GM12873 (cell line): ENCODE data around the gene USP24.

Experiments
- TF ChIP-seq, protein P1 (sequence below): IDR thresholded peaks from 2 replicates; pipeline ENCODE4 v1.5.1; 2012; ENCODE audit warnings: low read depth, mild to moderate bottlenecking, moderate library complexity, low read length, control low read depth; ENCODE audit not compliant: insufficient read depth; ENCODE audit errors: missing control alignments

The USP24 gene, protein sequence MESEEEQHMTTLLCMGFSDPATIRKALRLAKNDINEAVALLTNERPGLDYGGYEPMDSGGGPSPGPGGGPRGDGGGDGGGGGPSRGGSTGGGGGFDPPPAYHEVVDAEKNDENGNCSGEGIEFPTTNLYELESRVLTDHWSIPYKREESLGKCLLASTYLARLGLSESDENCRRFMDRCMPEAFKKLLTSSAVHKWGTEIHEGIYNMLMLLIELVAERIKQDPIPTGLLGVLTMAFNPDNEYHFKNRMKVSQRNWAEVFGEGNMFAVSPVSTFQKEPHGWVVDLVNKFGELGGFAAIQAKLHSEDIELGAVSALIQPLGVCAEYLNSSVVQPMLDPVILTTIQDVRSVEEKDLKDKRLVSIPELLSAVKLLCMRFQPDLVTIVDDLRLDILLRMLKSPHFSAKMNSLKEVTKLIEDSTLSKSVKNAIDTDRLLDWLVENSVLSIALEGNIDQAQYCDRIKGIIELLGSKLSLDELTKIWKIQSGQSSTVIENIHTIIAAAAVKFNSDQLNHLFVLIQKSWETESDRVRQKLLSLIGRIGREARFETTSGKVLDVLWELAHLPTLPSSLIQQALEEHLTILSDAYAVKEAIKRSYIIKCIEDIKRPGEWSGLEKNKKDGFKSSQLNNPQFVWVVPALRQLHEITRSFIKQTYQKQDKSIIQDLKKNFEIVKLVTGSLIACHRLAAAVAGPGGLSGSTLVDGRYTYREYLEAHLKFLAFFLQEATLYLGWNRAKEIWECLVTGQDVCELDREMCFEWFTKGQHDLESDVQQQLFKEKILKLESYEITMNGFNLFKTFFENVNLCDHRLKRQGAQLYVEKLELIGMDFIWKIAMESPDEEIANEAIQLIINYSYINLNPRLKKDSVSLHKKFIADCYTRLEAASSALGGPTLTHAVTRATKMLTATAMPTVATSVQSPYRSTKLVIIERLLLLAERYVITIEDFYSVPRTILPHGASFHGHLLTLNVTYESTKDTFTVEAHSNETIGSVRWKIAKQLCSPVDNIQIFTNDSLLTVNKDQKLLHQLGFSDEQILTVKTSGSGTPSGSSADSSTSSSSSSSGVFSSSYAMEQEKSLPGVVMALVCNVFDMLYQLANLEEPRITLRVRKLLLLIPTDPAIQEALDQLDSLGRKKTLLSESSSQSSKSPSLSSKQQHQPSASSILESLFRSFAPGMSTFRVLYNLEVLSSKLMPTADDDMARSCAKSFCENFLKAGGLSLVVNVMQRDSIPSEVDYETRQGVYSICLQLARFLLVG (N-terminal part only)

DNA sequence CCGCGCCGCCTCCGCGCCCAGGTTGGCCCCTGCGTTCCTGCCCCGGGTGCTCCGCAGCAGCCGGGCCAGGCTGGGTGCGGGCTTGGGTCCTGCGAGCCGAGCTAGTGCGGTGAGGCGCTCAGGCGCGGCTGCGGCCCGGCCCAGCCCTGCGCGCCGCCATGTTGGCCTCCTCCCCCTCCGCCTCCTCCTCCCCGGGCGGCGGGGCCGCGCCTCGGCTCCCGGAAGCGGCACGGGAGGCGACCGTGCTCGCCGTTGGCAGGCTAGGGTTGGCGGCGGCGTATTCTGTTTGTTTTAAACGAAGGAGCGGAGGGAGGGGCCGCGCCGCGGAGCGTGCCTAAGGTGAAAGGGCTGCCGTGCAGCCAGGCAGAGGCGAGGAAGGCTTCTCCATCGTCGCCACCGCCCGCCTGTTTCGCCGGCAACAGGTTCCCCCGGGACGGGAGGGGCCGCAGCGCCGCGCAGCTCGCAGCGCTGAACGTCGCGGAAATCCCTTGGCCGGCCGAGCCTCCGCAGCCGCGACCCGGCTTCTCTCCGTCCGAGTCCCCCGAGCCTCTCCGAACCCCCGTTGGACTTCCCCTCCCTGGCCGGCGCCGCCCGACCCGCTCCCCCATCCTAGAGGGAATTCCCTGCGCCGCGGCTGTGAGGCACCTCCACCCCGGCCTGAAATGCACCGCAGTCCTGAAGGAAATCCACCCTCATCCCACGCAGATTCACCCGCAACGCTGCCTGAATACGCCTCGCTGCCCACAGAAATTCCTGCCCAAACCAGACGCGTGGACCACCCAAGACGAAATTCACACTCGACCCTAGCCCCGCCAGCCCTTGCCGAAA, at the start of gene USP24:
TSS of gene USP24 (minus strand) at position 171 of the 828 bp plus-strand sequence. CDS start 251 bp downstream, outside the sequence.
- TF ChIP-seq, protein P1, sequence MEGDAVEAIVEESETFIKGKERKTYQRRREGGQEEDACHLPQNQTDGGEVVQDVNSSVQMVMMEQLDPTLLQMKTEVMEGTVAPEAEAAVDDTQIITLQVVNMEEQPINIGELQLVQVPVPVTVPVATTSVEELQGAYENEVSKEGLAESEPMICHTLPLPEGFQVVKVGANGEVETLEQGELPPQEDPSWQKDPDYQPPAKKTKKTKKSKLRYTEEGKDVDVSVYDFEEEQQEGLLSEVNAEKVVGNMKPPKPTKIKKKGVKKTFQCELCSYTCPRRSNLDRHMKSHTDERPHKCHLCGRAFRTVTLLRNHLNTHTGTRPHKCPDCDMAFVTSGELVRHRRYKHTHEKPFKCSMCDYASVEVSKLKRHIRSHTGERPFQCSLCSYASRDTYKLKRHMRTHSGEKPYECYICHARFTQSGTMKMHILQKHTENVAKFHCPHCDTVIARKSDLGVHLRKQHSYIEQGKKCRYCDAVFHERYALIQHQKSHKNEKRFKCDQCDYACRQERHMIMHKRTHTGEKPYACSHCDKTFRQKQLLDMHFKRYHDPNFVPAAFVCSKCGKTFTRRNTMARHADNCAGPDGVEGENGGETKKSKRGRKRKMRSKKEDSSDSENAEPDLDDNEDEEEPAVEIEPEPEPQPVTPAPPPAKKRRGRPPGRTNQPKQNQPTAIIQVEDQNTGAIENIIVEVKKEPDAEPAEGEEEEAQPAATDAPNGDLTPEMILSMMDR, result no peak

GRCh38 chr1:55262822-55263221, 47.7 kb upstream of the USP24 start:
- TF ChIP-seq, protein P1, result no peak

DNA sequence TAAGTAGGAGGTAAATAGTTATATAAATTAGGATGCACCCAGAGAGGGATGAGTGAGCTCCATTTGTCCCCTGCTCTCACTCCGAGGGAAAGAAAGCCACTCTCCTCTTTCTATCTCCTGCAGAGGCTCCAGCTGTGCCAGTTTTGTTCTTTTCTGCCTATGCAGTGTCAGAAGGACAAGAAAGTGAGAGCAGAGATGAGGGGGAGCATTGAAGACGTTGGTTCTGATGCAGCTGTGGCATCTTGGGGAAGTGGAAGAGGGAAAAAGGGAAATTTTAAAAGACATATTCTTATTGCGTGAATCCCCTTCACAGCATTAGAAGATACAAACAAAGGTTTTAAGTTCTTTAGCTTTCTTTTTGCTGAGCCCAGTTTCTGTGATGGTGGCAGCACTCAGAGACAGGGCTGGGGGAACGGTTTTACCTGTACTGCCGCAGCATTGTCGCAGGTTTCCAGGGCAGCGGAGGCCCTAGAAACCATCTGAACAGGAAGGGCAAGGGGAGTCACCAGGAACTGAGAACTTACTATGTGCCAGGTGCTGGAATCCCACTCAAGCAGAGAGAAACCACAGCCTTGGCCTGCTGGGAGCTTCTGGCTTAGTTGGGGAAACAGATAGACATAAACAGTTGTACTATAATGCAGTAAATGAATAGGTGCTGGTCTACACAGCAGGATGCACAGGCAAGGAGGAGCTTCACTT, 44.9 kb upstream of the USP24 start:
- TF ChIP-seq, protein P1, result no peak

DNA sequence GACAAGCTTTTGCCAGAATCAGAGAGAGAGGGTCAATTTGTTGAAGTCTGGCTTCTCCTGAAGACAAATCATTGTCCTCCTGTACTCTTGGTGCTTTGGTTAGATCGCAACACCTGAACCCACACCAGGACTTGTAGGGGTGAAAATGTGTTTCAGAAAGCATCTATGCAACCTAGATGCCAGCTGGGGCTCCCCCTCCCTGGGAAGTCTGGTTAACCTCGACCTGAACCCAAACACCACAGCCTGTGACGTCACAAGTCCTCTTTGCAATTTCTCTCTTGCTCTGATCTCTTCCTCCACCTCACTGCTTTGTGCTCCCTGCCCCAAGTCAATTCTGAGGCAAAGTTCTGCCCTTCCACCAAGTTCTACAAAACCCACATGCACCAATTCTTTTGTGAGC, 42.8 kb upstream of the USP24 start:
- TF ChIP-seq, protein P1, result no peak

DNA sequence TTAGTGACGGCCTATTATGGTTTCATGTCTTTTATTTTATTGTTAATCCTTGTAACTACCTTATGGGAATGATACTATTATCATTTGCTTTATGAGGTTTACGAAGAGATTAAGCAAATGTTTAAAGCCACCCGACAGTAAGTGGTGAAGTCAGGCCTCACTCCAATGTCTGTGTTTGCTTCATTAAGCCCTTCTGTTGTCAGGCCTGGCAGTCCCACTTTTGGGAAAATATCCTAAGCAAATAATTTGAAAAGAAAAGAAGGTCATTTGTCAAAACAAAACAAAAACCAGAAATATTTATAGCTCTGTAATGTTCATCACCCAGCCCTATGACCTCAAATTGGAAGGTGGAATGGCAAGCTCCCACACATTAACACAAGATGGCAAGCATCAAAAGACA, 40.7 kb upstream of the USP24 start:
- TF ChIP-seq, protein P1, result no peak

DNA sequence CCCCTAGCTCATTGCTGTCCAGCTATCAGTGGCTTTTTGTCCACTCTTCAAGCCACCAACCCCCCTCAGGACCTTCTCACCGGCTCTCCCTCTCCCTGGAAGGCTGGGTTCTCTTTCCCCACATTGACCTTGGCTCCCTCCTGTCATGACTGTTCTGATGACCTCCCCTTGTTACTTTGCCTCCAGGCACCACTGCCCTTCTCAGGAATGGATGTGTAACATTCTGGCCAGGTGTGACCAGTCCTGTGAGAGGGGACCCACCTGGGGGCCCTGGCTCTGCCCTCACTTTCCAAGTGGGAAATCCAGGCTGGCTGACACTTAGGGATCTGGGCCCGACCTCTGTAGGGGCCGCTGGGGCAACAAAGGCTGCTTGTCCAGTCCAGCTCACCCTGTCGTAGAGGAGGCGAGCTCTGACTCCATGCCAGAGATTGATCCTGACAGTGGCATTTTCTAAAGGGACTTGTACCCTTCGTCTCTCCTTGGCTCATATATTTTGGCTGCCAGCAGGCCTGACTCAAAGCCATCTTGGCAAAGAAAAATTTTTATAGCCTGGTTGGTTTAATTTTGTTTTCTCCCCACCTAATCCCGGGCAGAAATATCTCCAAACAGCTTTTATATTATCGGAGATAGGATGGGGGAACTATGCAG, 37.9 kb upstream of the USP24 start:
- TF ChIP-seq, protein P1, result no peak
